GM21737 (cell line): ENCODE measurements around the gene UGT1A4.
"Not testable (repeated sequence)": the region's sequence is repeated elsewhere in the genome, so short reads cannot be mapped to it uniquely, and the experiment has no call there.

Experiments
- ATAC-seq: cut with Tn5 transposase; IDR thresholded peaks from one replicate; pipeline ENCODE4 v1.9.1; 2021; ENCODE audit warnings: mild to moderate bottlenecking, moderate library complexity; ENCODE audit not compliant: unreplicated experiment

UGT1A4 gene

DNA sequence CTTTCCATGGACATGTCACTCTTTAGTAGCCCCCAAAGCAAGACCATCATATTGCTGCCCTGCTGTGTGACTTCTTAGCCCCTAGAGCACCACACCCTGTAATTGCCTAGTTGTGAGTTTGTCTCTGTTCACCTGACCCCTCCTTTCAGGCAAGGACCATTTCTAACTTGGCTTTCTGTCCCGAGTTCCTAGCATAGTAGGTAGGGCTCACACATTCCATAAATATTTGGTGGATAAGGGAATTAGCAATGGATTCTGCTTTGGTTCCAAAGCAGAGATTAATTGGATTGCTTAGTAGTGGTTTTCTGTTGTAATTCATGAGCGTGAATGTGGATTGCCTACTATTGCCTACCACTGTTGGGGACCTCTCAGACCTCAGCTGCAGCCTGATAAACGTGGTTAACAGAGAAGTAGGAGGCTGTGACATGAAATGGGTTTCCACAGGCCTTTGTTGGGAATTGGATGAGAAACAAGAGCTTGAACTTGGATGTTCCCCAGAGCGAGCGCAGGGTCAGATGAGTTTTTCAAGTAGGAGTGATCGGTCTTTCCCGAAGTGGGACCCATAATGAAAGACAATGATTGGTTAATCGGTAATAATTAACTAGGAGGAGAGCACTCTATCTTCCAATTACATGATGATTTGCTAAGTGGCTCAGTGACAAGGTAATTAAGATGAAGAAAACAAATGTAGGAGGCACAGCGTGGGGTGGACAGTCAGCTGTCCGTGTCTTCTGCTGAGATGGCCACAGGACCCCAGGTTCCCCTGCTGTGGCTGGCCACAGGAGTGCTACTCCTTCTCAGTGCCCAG, 28.1 kb downstream of the UGT1A4 start:
- ATAC-seq, result no peak

DNA sequence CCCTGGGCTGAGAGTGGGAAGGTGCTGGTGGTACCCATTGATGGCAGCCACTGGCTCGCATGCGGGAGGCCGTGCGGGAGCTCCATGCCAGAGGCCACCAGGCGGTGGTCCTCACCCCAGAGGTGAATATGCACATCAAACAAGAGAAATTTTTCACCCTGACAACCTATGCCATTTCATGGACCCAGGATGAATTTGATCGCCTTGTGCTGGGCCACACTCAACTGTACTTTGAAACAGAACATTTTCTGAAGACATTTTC, 28.7 kb downstream of the UGT1A4 start:
- no peak for ATAC-seq

DNA sequence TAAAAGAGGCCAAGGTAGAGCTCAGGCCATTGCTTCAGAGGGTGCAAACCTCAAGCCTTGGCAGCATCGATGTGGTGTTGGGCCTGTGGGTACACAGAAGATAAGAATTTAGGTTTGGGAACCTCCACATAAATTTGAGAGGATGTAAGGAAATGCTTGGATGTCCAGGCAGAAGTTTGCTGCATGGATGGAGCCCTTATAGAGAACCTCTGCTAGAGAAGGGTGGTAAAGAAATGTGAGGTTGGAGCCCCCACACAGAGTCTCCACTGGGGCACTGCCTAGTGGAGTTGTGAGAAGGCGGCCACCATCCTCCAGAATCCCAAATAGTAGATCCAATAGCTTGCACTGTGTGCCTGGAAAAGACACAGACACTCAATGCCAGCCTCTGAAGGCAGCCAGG, 32.2 kb downstream of the UGT1A4 start:
- not testable (repeated sequence) for ATAC-seq

- ATAC-seq, result not testable (repeated sequence)
Observed at GRCh38 chr2:233751212-233752009, 32.9 kb downstream of the UGT1A4 start.

DNA sequence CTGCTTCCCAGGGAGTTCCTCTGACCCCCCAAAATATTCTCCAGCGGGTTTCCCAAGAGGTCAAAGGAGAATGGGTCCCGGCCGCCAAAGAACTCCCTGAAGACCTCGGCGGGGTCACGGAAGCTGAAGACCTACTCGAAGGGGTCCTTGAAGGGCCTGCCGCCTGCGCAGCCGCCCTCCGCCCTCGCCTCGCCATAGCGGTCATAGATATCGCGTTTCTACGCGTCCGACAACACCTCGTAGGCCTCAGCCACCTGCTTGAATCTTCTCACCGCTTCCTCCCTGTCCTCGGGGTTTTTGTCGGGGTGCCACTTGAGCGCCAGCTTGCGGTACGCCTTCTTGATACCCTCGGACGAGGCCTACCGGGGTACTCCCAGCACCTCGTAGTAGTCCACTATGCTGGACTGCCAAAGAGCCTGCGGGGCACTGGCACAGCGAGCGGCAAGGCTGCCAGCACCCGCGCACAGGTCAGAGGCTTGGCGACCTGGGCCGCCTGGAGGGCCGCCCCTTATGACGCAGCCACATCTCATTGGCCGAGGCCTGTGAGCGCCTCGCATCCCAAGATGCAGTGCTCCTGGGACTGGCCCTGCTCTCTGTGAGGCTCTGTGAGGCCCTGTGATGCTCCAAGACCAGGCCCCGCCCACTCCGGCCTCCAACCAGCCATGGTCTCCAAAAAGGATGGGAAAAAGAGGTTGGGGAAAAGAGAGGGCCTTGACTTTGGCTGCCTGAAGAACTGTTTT, 36.5 kb downstream of the UGT1A4 start:
- ATAC-seq, result no peak

- no peak for ATAC-seq
Observed at GRCh38 chr2:233756429-233757081, 38.0 kb downstream of the UGT1A4 start.

DNA sequence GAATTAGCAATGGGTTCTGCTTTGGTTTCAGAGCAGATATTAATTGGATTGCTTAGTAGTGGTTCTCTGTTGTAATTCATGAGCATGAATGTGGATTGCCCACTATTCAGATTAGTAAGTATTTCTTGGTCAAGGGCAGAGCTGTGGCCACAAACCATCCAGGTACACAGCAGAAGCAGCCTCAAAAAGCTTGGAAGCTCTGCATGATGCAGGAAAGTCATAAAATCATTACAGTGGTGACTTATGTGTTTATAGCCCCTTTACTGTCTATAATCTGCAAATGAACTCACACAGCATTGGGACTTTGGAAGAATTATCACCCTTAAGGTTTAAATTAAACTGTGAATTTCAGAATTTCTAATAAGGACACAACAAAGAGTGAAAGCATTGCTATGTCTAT, 39.6 kb downstream of the UGT1A4 start:
- no peak for ATAC-seq

- no peak for ATAC-seq
Observed at GRCh38 chr2:233758849-233759248, 40.3 kb downstream of the UGT1A4 start.

- no peak for ATAC-seq
Observed at GRCh38 chr2:233760043-233760442, 41.5 kb downstream of the UGT1A4 start, which contains the start of gene UGT1A1. Gene UGT1A1, plus strand, starts transcription at chr2:233760270. Its CDS starts 18 bp downstream, at chr2:233760288.

DNA sequence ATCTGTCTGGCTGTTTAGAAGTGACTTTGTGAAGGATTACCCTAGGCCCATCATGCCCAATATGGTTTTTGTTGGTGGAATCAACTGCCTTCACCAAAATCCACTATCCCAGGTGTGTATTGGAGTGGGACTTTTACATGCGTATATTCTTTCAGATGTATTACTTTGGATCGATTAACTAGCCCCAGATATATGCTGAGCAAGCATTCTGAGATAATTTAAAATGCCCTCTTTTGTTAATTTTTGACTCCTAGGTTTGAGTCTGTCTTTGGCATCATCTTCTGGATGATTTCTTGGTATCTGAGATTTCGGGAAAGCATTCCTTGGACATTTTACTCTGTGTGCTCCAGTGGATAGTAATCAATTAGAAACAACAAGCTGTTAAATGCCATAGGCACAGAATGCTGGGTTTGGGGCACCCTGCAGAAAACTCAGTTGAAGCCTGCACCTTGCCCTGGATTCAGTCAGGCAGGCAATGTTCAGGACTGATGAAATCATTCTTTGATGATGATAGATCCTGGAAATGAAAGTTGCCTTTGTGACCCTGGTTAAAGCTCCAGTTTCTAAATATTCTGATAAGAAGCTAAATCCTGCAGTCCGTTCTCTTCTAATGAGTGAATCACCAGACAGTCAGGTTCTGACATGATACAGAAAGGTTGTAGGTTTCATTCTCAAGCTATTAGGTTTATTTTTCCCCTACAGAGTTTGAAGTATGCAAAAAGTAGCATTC, 42.7 kb downstream of the UGT1A4 start:
- no peak for ATAC-seq

DNA sequence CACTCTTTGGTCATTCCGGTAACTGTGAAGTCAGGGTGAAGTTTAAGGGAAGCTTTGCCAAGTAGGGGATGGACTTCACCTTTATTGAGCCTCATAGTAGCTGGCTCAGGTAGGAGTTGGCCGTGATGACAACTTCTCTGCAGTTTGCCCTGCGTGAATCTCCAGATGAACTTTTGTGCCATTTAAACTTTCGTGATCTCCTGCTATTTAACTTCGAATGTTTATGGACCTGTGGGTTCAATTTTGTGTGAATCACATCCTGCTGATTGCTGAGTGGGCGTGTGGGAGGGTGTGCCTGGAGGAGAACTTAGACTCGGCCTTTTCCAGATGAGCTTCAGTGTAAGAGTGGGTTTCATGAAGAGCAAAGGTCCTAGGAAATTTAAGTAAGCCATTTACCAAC, 45.7 kb downstream of the UGT1A4 start:
- ATAC-seq, result no peak

GRCh38 chr2:233764761-233765160, 46.2 kb downstream of the UGT1A4 start:
- ATAC-seq, result no peak

- no peak for ATAC-seq
Observed at GRCh38 chr2:233766416-233766815, 47.9 kb downstream of the UGT1A4 start.

DNA sequence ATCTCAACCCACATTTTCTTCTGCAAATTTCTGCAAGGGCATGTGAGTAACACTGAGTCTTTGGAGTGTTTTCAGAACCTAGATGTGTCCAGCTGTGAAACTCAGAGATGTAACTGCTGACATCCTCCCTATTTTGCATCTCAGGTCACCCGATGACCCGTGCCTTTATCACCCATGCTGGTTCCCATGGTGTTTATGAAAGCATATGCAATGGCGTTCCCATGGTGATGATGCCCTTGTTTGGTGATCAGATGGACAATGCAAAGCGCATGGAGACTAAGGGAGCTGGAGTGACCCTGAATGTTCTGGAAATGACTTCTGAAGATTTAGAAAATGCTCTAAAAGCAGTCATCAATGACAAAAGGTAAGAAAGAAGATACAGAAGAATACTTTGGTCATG, 49.5 kb downstream of the UGT1A4 start:
- ATAC-seq, result no peak

- ATAC-seq, result no peak
Observed at GRCh38 chr2:233769260-233769659, 50.7 kb downstream of the UGT1A4 start.

DNA sequence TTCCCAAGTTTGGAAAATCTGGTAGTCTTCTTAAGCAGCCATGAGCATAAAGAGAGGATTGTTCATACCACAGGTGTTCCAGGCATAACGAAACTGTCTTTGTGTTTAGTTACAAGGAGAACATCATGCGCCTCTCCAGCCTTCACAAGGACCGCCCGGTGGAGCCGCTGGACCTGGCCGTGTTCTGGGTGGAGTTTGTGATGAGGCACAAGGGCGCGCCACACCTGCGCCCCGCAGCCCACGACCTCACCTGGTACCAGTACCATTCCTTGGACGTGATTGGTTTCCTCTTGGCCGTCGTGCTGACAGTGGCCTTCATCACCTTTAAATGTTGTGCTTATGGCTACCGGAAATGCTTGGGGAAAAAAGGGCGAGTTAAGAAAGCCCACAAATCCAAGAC, 53.6 kb downstream of the UGT1A4 start:
- ATAC-seq, result no peak

DNA sequence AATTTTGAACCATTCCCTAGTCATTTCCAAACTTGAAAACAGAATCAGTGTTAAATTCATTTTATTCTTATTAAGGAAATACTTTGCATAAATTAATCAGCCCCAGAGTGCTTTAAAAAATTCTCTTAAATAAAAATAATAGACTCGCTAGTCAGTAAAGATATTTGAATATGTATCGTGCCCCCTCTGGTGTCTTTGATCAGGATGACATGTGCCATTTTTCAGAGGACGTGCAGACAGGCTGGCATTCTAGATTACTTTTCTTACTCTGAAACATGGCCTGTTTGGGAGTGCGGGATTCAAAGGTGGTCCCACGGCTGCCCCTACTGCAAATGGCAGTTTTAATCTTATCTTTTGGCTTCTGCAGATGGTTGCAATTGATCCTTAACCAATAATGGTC, 54.0 kb downstream of the UGT1A4 start:
- no peak for ATAC-seq

GRCh38 chr2:233773854-233774253, 55.3 kb downstream of the UGT1A4 start:
- ATAC-seq, result no peak

DNA sequence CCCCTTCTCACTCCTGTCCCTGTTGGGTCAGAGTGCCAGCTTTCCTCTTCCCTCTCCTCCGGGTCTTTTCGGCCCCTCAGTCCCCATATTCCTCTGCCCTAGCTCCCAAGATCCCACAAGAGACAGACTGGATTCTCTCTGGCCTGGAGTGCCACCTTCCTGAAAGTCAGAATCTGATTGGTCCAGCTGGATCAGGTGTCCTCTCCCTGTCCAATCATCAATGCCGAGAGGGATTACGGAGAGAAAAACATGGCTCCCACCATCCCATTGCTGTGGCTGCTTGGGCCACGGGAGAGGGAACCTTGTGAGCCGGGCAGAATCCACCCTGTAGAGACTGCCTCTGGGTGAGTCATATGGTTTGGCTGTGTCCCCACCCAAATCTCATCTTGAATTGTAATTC, 56.9 kb downstream of the UGT1A4 start:
- no peak for ATAC-seq

DNA sequence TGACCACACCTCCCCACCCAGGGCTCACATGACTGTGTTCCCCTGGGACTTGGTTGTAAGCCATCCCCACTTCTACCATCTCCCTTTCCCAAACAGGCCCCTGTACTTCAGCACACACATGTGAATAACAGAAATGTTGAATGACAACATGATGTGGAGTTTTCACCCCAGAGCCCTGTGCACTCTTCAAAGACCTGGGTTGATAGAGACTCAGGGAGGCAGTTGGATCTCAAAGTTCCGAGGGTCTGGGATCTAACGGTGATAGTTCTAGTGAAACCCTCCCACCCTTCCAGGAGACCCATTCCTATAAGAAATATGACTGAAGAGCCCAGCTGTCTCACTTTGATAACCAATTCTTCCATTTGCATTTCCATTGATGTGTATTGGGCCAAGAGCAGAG, 59.5 kb downstream of the UGT1A4 start, which contains the start of gene MROH2A:
MROH2A (plus strand) TSS at position 301 of the 400 bp plus-strand sequence. CDS start 1,029 bp downstream, outside the sequence.
- no peak for ATAC-seq
